Astrocyte of the cerebellum (primary cell): ENCODE measurements around the gene NPB.

Experiments
- DNase-seq: peaks from one replicate; pipeline ENCODE4 v3.0.0-alpha.2; 2011; ENCODE audit warnings: low read depth
- H3K4me3 ChIP-seq: 2 replicates; pipeline ENCODE4 v1.5.1; 2011; ENCODE audit warnings: mild to moderate bottlenecking, low read depth, low read length, moderate library complexity
- in situ Hi-C: cut with HindIII; loops from 2 replicates; pipeline ENCODE4 v1.10.0; 2017; ENCODE audit warnings: low sequenced_read_pairs
- TF ChIP-seq, protein P1 (sequence below): IDR thresholded peaks from 2 replicates; pipeline ENCODE4 v1.5.1; 2012; ENCODE audit warnings: low read length, low read depth, moderate library complexity, mild to moderate bottlenecking; ENCODE audit errors: missing control alignments

The NPB gene

GRCh38 chr17:81902023-81902652 is at the start of gene NPB:
Gene NPB, plus strand, starts transcription at chr17:81902238. Its CDS starts 40 bp downstream, at chr17:81902278.
- in situ Hi-C loops = no loop called here
- H3K4me3 ChIP-seq = peak within 1 kb of the TSS; percentile 19
- DNase-seq = no peak
- TF ChIP-seq, protein P1, sequence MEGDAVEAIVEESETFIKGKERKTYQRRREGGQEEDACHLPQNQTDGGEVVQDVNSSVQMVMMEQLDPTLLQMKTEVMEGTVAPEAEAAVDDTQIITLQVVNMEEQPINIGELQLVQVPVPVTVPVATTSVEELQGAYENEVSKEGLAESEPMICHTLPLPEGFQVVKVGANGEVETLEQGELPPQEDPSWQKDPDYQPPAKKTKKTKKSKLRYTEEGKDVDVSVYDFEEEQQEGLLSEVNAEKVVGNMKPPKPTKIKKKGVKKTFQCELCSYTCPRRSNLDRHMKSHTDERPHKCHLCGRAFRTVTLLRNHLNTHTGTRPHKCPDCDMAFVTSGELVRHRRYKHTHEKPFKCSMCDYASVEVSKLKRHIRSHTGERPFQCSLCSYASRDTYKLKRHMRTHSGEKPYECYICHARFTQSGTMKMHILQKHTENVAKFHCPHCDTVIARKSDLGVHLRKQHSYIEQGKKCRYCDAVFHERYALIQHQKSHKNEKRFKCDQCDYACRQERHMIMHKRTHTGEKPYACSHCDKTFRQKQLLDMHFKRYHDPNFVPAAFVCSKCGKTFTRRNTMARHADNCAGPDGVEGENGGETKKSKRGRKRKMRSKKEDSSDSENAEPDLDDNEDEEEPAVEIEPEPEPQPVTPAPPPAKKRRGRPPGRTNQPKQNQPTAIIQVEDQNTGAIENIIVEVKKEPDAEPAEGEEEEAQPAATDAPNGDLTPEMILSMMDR = no peak

DNA sequence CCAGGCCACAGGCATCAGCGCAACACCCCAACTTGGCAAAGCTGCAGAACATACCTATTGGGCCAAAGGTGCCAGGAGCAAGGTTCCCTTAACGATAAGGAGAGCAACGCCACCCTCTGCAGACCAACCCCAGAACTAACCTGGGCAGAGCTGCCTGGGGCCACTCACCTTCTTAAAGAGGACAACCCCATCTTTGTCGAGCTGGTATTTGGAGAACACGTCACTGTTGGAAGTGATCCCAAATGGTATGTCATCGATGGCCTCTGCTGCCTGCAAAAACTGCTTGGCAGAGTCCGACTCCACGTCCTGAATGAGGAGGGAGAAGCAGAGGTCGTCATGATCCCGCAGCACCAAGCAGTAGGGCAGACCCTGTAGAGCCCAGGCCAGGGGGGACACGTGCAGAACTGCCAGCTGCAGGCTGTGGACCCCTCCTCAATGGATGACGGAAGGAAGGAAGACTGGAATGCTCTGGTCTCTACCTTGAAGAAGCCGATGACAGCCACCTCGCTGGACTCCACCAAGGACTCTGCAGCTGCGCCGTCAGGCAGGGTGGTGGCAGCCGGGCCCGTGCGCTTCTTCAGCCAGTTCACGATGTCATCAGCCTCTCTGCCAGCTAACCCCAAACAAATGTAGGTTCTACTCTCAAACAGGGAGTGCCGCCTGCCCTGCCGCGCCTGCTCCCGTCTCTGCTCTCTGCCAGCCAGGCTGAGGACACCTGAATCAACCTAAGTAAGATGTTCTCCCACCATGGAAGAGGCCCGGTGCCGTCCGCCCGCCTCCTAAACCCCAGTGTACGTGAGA is 46.9 kb upstream of the NPB start:
- in situ Hi-C loops = no loop called here
- TF ChIP-seq, protein P1 = no peak
- H3K4me3 ChIP-seq = no peak overlapping the region
- DNase-seq = no peak

DNA sequence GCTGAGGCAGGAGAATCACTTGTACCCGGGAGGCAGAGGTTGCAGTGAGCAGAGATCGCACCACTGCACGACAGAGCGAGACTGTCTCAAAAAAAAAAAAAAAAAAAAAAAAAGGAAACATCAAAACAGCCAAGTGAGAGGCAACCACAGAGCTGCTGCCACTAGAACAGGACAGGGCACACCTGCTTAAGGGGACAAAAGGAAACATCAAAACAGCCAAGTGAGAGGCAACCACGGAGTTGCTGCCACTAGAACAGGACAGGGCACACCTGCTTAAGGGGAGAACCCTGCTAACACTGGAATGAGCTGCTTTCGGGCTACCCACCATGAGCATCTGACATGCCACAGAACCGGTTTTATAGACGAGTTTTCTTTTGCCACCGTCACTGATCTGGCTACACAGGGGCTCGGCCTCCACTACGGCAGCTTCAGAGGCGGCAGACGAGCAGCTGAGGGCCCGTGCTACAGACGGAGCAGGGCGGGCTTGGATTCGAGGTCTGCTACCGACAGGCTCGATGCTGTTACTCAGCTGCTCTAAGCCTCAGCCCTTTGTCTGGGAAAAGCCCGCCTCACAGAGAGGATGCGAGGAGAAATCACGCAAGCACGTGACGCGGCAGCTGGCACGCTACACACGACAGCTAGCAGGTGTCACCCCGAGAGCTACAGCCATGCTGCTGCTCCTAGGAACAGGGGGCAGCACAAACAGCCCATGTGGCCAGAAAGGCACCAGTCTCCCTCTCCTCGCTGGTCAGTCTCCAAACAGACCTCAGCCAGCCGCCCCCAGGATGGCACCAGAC is 43.7 kb upstream of the NPB start:
- H3K4me3 ChIP-seq = peak overlapping the region; percentile 51
- in situ Hi-C loops = no loop called here
- DNase-seq = no peak
- TF ChIP-seq, protein P1 = no peak

GRCh38 chr17:81858967-81859905 is 42.8 kb upstream of the NPB start:
- TF ChIP-seq, protein P1 = no peak
- peak overlapping the region; percentile 51 for H3K4me3 ChIP-seq
- no peak for DNase-seq
- in situ Hi-C loops = no loop called here

DNA sequence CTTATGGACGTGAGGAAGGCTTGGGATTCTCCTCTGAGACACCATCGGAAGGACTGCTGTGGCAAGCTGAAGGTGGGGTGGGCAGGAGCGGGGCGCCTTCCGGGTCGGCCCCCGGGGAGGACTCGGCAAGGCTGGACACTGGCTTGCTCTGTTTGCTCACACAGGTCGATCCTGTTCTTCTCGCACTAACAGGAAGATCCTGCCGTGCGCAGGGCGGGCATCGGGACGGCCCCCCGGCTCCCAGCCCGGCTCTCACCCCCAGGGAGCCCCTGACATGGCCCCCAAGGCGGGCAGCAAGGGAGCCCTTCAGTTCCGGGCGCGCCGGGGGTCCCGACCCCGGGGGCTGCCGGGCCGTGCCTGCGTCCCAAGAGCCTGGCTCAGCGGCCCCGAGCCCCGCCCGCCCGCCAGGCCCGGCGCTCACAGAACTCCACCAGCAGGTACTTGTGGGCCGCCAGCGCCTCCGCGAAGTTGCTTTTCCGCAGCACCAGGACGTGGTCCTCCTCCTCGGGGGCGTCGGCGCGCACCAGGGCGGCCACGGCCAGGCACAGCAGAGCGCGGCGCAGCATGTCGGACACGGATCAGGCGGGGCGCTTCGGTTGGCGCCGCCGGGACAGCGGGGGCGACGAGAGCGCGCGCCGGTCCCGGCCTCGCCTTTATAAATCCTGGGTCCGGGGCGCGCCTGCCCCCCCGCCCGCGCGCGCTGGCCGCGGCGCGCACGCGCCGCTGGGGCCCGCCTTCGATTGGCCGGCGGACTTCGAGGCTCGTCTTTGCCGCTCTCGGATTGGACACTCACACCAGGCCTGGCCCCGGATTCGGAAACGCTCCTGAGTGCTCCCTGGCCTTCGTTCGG is 41.9 kb upstream of the NPB start, which contains the start of gene P4HB:
P4HB (minus strand) TSS at position 630 of the 850 bp plus-strand sequence; CDS start at position 566, 64 bp downstream.
- TF ChIP-seq, protein P1 = no peak
- in situ Hi-C loops = no loop called here
- H3K4me3 ChIP-seq = peak within 1 kb of the TSS; percentile 89
- no peak for DNase-seq
